Stimulated activated CD8-positive, alpha-beta memory T cell treated with anti-CD3 and anti-CD28 coated beads, Interleukin-7, amount 100 ng/mL, for 48 hours (primary cell): ENCODE data around the gene ZNF365.
A peak's percentile ranks its signal among the peaks of the same experiment; 100 is the strongest.
"Not testable (repeated sequence)": the region's sequence is repeated elsewhere in the genome, so short reads cannot be mapped to it uniquely, and the experiment has no call there.

ENCODE experiments used
- DNase-seq, 2 donors: peaks; one replicate each; pipeline ENCODE4 v3.0.0-alpha.2; 2020; ENCODE audit warnings: low read depth in 1 of 2; ENCODE audit errors: extremely low read depth in 1 of 2

Gene ZNF365

GRCh38 chr10:62373995-62374861, at the start of gene ZNF365:
TSS of gene ZNF365 (plus strand) at chr10:62374369. CDS start at chr10:62376194, 1,825 bp downstream.
- DNase-seq = peak; percentile 13

GRCh38 chr10:62326176-62326575, 48.0 kb upstream of the ZNF365 start:
- DNase-seq = no peak

GRCh38 chr10:62327885-62328284, 46.3 kb upstream of the ZNF365 start:
- no peak for DNase-seq

GRCh38 chr10:62330213-62330612, 44.0 kb upstream of the ZNF365 start:
- DNase-seq = no peak

DNA sequence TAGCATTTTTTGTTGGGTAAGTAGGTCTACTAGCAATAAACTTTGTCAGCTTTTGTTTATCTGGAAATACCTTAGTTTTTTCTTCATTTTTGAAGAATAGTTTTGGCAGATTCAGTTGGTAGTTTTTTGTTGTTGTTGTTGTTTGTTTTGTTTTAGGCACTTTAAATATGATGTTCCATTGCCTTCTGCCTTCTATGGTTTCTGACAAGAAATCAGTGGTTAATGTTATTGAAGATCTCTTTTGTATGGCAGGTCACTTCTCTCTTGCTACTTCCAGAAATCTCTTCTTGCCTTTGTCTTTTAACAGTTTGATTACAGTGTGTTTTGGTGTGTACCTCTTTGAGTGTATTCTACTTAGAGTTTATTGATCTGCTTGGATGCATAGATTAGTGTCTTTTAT, 41.8 kb upstream of the ZNF365 start:
- no peak for DNase-seq

- no peak for DNase-seq
Observed at GRCh38 chr10:62333135-62333889, 40.9 kb upstream of the ZNF365 start.

- DNase-seq = no peak
Observed at GRCh38 chr10:62333988-62334682, 40.0 kb upstream of the ZNF365 start.

GRCh38 chr10:62335326-62335725, 38.8 kb upstream of the ZNF365 start:
- DNase-seq = no peak

- no peak for DNase-seq
Observed at GRCh38 chr10:62336404-62336803, 37.8 kb upstream of the ZNF365 start.

DNA sequence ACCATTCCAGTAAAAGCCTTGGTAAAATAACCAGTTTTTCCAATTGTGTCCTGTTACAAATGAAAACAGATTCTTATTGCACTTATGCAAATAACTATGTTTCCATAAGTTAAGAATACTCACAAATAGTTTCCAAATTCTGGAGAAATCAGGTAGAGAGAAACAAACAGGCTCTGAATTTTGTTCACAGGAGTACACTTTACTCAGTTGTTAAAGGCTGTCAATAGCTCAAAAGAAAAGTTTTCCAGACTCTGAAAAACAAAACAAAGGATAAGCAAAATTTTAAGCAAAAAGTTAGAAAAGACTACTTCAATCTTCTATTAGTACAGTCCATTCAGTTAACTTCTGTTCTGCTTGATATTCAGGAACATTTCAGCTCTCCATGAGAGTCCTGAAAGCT, 32.8 kb upstream of the ZNF365 start:
- no peak for DNase-seq

DNA sequence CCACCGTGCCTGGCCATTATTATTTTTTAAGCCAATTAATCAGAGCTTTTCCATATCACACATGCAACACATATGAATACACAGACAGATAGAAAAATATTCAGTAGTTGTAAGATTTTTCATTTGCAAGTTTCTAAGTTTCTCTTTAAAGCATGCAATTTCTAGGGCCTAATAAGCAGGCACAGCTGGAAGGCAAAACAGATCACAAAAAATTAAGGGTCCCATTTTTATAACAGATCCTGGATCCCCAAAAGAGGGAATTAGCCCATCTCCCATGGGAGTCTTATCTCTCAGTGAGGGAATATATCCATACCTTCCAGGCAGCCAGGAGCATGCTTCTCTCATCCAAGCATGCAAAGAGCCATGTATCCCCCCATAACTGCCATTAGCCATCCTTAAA, 31.2 kb upstream of the ZNF365 start:
- no peak for DNase-seq

DNA sequence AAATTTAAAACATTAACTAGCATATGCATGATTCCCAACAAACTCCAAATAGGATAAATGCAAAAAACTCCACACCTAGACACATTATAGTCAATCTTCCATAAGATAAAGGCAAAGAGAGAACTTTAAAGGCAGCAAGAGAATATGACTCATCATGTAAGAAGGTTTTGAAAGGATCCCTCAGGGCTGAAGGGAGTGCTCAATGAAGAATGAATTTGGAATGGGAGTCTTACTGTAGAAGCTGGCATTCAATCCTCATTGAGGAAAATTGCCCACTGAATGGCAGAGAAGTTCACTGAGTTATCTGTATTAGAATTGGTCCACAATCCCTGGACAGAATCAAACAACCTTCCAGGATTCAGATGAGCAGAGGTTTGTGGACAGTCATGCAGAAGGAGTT, 26.1 kb upstream of the ZNF365 start:
- DNase-seq = no peak

DNA sequence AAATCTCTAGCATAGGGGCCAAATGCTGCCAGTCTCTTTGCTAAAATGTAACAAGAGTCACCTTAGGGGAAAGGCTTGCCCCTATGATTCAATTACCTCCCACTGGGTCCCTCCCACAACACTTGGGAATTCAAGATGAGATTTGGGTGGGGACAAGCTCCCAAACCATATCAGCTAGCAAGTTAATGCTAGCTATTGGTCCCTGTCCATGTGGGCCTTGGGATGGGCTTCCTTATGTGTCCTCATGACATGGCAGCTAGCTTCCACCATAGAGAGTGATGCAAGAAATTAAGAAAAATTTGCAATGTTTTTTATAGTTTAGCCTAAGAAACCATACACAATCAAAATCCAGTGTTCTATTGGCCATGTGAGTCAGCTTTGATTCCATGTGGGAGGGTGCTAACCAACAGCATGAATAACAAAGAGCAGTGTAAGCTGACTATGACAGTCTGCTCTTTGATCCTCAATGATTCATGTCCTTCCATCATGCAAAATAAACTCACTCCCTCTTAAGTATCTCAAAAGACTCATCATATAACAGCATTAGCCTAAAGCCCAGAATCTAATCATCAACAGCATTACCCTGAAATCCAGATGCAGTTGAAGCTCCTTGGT, 21.7 kb upstream of the ZNF365 start:
- peak in 1 of 2 donors; percentile 19 for DNase-seq

DNA sequence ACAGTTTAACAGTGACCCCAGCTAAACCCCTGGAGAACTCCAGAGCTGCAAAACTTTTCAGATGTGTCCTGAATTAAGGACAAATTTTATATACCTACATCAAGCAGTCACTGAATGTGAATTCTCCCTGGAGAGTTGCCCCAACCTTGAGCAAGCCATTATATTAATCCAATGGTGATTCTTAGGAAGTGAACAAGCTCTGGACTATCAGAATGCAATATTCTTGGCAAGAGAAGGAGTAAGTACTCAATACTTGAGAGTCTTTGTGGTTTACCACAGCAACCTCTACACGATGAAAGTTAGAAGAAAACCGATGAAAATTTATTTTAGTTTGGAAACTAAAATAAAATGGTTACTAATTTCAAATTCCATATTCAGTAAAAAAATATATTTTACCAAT, 19.3 kb upstream of the ZNF365 start:
- DNase-seq = no peak

DNA sequence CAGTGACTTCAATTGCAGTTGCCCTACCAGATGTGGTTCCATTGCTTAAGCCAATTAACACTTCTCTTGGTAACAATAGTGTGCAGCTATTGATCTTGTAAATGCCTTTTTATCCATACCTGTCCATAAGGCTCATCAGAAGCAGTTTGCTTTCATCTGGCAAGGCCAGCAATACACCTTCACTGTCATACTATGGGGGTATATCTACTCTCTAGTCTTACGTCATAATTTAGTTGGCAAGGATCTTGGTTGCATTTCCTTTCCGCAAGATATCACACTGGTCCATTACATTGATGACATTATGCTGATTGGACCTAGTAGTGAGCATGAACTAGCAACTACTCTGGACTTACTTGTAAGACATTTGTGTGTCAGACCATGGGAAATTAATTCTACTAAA, 17.7 kb upstream of the ZNF365 start:
- no peak for DNase-seq

GRCh38 chr10:62358151-62358550, 16.0 kb upstream of the ZNF365 start:
- not testable (repeated sequence) for DNase-seq

DNA sequence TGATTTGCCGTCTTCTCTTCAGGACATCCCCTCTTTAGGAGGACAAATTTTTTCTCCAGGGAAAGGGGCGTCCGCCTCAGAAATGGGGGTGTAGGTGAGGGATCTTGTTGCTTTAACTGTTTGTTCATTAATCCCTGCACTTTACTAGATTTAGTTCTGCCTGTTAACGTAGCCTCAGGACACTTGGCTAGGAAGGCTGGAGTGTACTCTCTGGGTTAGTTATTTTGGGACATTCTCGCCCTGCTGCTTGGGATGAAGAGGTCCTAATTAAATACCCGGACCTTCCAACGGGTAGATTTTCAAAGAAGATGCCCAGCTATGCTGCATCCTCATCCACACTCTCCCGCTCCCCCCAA, 552 bp upstream of the ZNF365 start:
- DNase-seq = no peak

DNA sequence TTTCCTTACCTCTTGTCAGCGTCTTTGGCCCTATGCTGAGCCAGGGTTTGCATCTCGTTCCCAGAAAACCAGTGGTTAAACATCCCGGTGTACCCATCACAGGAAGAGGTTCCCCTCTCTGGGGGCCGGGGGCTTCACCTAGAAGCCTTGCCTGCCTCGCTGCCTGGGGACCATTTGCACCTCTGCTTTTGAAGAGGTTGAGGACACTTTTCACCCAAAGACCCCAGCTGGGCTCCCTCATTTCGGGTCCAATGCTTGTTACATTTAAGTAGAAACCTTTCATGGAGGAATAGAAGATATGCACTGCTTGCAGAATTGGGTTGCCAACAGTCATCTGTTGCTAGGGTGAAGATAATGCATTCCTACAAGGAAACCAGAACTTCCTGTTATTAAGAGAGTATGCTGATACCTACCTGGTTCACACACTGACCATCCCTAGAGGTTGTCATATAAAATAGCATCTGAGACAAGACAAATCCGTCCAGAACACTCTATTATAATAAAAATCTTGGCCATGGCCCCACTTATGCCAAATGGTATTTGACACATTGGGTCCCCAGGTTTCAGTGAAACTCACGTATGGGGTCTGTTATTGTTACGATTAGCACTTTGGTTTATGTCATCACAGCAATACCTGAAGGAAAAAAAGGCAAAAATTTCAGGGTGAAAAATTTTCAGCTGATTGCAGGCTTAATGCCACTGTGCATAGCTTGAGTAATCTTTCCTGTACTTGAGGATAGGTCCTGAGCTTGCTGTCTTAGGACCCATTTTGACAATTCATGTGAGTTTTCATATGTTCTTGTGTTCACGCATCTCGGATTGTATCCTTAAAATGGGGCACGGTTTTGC, 917 bp downstream of the ZNF365 start:
- no peak for DNase-seq

- DNase-seq = no peak
Observed at GRCh38 chr10:62376071-62377025, 2.2 kb downstream of the ZNF365 start.
